A673 (cell line): ENCODE measurements around the gene OLFM3.

Source experiments
- CTCF ChIP-seq: fragments of 300-800, 200-600 bp; sonication (generic); conservative IDR thresholded peaks from 2 replicates; pipeline ENCODE4 v1.5.1; 2017; ENCODE audit warnings: low read depth, mild to moderate bottlenecking, antibody characterized with exemption, low read length, moderate library complexity, mixed read lengths
- EZH2 ChIP-seq: fragments of 200-600 bp; sonication (generic); IDR thresholded peaks from 2 replicates; pipeline ENCODE4 v1.6.1; 2017; ENCODE audit warnings: borderline replicate concordance, low read depth, mild to moderate bottlenecking, mixed read lengths, antibody characterized with exemption, low read length; ENCODE audit not compliant: poor library complexity, severe bottlenecking

- TF ChIP-seq CTCF: no peak
- no peak for TF ChIP-seq EZH2
Observed at GRCh38 chr1:101976161-101976560, 20.6 kb downstream of the OLFM3 start.
